ENCODE results near the gene MEX3C. TPM values are rescaled to one million over a fixed set of nuclear protein-coding genes. Genes with fewer than 3 reads are reported as not detected.

Gene MEX3C
- total RNA-seq, 1 donor from 2014 or later, result 57.4 TPM

- H3K9me3 Mint-ChIP-seq, result no peaks in the 10 kb centered on the region
- POLR2A ChIA-PET, result interaction anchor here (0.6 to 6.1 kb wide), 5 partner anchors 15 to 315 kb away, joined by 3 to 113 read pairs (median 5); partner anchors contain the start of genes ME2 and MEX3C
- intact Hi-C loops (cut with micrococcal nuclease), result loop anchor here (1.0 to 5.0 kb wide), 6 partner anchors 17 to 320 kb away; partner anchors contain the start of gene ME2
- H3K4me1 Mint-ChIP-seq, result peaks cover 44% of the 10 kb centered on the region
- H3K27me3 Mint-ChIP-seq, result no peaks in the 10 kb centered on the region
- no peaks in the 10 kb centered on the region for H3K36me3 Mint-ChIP-seq (ENCODE audit: low read depth)
- peak overlapping the region; percentile 74 for H3K4me3 Mint-ChIP-seq
- ATAC-seq (ENCODE audit: low read depth), result peak; percentile 53
- peak; percentile 47 for DNase-seq
- no peak for TF ChIP-seq CTCF (IDR thresholded peaks at IDR 0.05)
- CTCF ChIA-PET, result interaction anchor here (0.7 to 3.0 kb wide), 3 partner anchors 15 to 45 kb away, joined by 3 to 13 read pairs (median 5); partner anchors contain the start of gene MEX3C
- peak overlapping the region; percentile 87 for H3K27ac Mint-ChIP-seq
Measured at GRCh38 chr18:51151568-51152511, 45.6 kb downstream of the MEX3C start.

DNA sequence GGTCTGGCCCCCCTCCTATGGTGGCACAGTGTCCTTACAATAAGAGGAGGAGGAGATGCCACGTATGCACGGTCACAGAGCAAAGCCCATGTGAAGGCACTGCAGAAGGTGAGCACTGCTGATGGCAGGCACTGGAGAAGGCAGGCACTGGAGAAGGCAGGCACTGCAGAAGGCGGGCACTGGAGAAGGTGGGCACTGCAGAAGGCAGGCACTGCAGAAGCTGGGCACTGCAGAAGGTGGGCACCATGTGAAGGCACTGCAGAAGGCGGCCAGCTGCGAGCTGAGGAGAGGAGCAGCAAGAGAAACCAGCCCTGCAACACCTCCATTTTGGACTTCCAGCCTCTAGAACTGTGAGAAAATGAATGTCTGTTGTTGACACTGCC, 46.3 kb downstream of the MEX3C start:
- no peak for TF ChIP-seq CTCF (IDR thresholded peaks at IDR 0.05)
- peaks cover 41% of the 10 kb centered on the region for H3K4me1 Mint-ChIP-seq

GRCh38 chr18:51150113-51150700, 47.3 kb downstream of the MEX3C start:
- Mint-ChIP-seq H3K27me3 (no peaks in the 10 kb centered on the region), H3K27ac (peak overlapping the region; percentile 48), H3K9me3 (no peaks in the 10 kb centered on the region), H3K4me1 (peaks cover 41% of the 10 kb centered on the region), H3K4me3 (no peak overlapping the region), H3K36me3 (ENCODE audit: low read depth) (no peaks in the 10 kb centered on the region)
- TF ChIP-seq CTCF (IDR thresholded peaks at IDR 0.05), result no peak
- POLR2A ChIA-PET, result interaction anchor here (1.0 to 6.1 kb wide), 2 partner anchors 47 to 182 kb away, joined by 3 to 113 read pairs; partner anchors contain the start of gene MEX3C
- CTCF ChIA-PET, result interaction anchor here (1.8 kb wide), 1 partner anchor 14 kb away, joined by 5 read pairs; no protein-coding TSS in a partner anchor
- DNase-seq (no peak), ATAC-seq (ENCODE audit: low read depth) (no peak)
- intact Hi-C loops (cut with micrococcal nuclease), result loop anchor here (5.0 kb wide), 1 partner anchor 318 kb away; no protein-coding TSS in a partner anchor

More for the DNA sequence above, 46.3 kb downstream of the MEX3C start:
- intact Hi-C loops (cut with micrococcal nuclease), result loop anchor here (5.0 kb wide), 1 partner anchor 319 kb away; no protein-coding TSS in a partner anchor
- CTCF ChIA-PET, result no interaction called here
- POLR2A ChIA-PET, result interaction anchor here (6.1 kb wide), 1 partner anchor 46 kb away, joined by 113 read pairs; the partner anchor contains the start of gene MEX3C
- ATAC-seq (ENCODE audit: low read depth), result no peak
- H3K4me3 Mint-ChIP-seq, result peak overlapping the region; percentile 74
- no peaks in the 10 kb centered on the region for H3K9me3 Mint-ChIP-seq
- no peaks in the 10 kb centered on the region for H3K27me3 Mint-ChIP-seq
- no peaks in the 10 kb centered on the region for H3K36me3 Mint-ChIP-seq (ENCODE audit: low read depth)
- no peak for DNase-seq
- H3K27ac Mint-ChIP-seq, result peak overlapping the region; percentile 87

DNA sequence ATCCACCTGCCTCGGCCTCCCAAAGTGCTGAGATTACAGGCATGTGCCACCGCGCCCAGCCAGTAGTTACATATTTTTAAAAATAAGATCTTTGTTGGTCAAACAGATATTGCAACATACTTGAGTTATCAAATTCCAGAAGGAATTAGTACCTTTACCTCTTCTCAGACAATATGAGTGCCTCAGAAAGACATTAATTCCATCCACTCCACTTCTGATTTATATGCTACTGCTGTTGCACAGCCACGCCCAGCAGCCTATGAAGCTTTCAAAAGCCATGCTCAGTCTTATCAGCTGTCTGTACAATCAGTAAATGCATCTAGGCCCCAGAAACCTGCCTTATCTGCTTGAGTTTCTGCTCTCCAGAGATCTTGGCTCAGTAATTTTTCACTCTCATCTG, 47.8 kb downstream of the MEX3C start:
- ATAC-seq (ENCODE audit: low read depth), result no peak

More for the DNA sequence above, 47.8 kb downstream of the MEX3C start:
- CTCF ChIA-PET, result interaction anchor here (1.8 kb wide), 1 partner anchor 14 kb away, joined by 5 read pairs; no protein-coding TSS in a partner anchor
- H3K27ac Mint-ChIP-seq, result peak overlapping the region; percentile 48
- POLR2A ChIA-PET, result interaction anchor here (6.1 kb wide), 1 partner anchor 47 kb away, joined by 113 read pairs; the partner anchor contains the start of gene MEX3C
- no peaks in the 10 kb centered on the region for H3K9me3 Mint-ChIP-seq
- no peak overlapping the region for H3K4me3 Mint-ChIP-seq
- no peak for DNase-seq
- H3K36me3 Mint-ChIP-seq (ENCODE audit: low read depth), result no peaks in the 10 kb centered on the region
- H3K4me1 Mint-ChIP-seq, result peaks cover 39% of the 10 kb centered on the region
- intact Hi-C loops (cut with micrococcal nuclease), result loop anchor here (5.0 kb wide), 1 partner anchor 317 kb away; no protein-coding TSS in a partner anchor
- TF ChIP-seq CTCF (IDR thresholded peaks at IDR 0.05), result no peak
- H3K27me3 Mint-ChIP-seq, result no peaks in the 10 kb centered on the region
